Lower leg skin (tissue), 3 donors: ENCODE data around the gene TBX2.

Experiments
- POLR2A ChIP-seq, 2 donors: fragments of 450-650 bp; IDR thresholded peaks; one replicate each; pipeline ENCODE4 v1.6.1; 2016 to 2017; ENCODE audit warnings: antibody characterized with exemption in 2 of 2, mild to moderate bottlenecking in 1 of 2, moderate library complexity in 1 of 2
- TF ChIP-seq, protein P1 (sequence below), 3 donors: fragments of 450-650 bp; IDR thresholded peaks; one replicate each; pipeline ENCODE4 v1.5.1; 2016; ENCODE audit warnings: antibody characterized with exemption in 3 of 3, mild to moderate bottlenecking in 3 of 3, moderate library complexity in 2 of 3

DNA sequence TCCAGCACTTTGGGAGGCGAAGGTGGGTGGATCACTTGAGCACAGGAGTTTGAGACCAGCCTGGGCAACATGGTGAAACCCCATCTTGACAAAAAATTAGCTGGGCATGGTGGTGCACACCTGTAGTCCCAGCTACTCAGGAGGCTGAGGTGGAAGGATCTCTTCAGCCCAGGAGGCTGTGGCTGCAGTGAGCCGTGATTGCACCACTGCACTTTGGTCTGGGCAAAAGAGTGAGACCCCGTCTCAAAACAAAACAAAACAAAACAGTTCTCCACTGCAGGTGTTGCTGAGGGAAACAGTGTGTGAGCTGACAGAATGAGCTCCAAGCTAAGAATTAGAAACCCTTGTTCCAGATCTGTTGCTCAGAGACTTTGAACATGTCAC is 35.2 kb upstream of the TBX2 start:
- TF ChIP-seq, protein P1, sequence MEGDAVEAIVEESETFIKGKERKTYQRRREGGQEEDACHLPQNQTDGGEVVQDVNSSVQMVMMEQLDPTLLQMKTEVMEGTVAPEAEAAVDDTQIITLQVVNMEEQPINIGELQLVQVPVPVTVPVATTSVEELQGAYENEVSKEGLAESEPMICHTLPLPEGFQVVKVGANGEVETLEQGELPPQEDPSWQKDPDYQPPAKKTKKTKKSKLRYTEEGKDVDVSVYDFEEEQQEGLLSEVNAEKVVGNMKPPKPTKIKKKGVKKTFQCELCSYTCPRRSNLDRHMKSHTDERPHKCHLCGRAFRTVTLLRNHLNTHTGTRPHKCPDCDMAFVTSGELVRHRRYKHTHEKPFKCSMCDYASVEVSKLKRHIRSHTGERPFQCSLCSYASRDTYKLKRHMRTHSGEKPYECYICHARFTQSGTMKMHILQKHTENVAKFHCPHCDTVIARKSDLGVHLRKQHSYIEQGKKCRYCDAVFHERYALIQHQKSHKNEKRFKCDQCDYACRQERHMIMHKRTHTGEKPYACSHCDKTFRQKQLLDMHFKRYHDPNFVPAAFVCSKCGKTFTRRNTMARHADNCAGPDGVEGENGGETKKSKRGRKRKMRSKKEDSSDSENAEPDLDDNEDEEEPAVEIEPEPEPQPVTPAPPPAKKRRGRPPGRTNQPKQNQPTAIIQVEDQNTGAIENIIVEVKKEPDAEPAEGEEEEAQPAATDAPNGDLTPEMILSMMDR (IDR thresholded peaks at IDR 0.05), result no peak
- no peak for TF ChIP-seq POLR2A (IDR thresholded peaks at IDR 0.05)
